GM06990 (cell line): ENCODE data around the gene FBXO33.

Source experiments
- DNase-seq: peaks from one replicate; pipeline ENCODE4 v3.0.0-alpha.2; 2011; ENCODE audit not compliant: insufficient read length; ENCODE audit errors: extremely low read depth
- H3K27me3 ChIP-seq: replicated peaks from 2 replicates; pipeline ENCODE4 v1.6.0; 2011; ENCODE audit warnings: low read length; ENCODE audit not compliant: control insufficient read depth, insufficient read depth
- H3K36me3 ChIP-seq: 2 replicates; pipeline ENCODE4 v1.5.1; 2011; ENCODE audit warnings: low read length; ENCODE audit not compliant: control insufficient read depth, insufficient read depth
- H3K4me3 ChIP-seq: replicated peaks from 2 replicates; pipeline ENCODE4 v1.5.1; 2011; ENCODE audit warnings: low read depth, mild to moderate bottlenecking, control low read depth, low read length
- CTCF ChIP-seq: IDR thresholded peaks from 2 replicates; pipeline ENCODE4 v1.5.1; 2011; ENCODE audit warnings: low read length, control low read depth, mild to moderate bottlenecking, inconsistent platforms; ENCODE audit not compliant: insufficient read depth, poor library complexity, severe bottlenecking

Gene FBXO33

DNA sequence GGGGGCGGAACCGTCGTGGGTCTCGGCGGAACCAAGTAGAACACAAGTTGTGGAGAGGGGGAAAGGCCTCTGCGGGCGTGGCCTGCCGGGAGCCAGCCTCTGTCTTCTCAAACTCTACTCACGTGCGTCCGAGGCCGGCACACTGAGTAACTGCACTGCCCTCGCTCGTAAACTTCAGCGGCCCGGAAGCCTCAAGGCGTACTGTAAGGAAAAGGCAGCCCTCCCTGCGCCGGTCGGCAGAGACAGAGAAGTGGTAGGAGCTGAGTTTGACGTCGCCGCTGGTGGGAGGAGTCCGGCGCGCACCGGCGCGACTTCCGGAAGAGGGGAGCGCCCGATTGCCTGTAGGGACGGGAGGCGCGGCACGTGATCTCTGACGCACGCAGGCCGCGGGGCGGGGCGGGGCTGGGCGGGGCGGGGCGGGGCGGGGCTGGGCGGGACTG is at the start of gene FBXO33:
FBXO33 (minus strand) TSS at position 255 of the 440 bp plus-strand sequence. CDS start 271 bp downstream, outside the sequence.
- Histone ChIP-seq H3K36me3 (no peaks in the 10 kb centered on the region; the same call in 1 of the 2 replicates), H3K4me3 (peak within 1 kb of the TSS; percentile 96), H3K27me3 (no peaks in the 10 kb centered on the region)
- DNase-seq = peak; percentile 100
- TF ChIP-seq CTCF = no peak

DNA sequence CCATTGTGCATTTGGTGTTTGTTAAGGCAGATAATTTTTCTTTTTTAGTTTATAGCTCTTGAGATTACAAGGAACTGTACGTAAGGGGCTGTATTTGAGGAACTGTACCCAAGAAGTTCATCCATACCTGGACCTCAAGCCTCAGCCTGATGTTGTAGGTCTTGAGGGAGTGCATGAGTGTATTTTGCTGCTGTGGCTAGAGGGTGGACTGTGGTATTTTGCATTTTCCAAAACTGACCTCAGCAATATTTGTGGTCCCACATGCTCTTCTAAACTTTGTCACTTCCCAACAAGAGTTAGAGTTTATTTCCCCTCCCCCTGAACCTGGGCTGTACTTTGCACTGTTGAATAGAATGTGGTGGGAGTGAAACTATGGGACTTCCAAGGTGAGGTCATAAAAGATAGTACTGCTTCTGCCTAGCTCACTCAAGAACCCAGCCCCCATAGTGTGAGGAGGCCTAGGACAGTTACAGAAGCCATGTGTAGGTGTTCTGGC is 42.2 kb upstream of the FBXO33 start:
- Histone ChIP-seq H3K27me3 (no peaks in the 10 kb centered on the region), H3K36me3 (no peaks in the 10 kb centered on the region), H3K4me3 (no peak overlapping the region)
- DNase-seq = peak; percentile 30
- no peak for TF ChIP-seq CTCF

DNA sequence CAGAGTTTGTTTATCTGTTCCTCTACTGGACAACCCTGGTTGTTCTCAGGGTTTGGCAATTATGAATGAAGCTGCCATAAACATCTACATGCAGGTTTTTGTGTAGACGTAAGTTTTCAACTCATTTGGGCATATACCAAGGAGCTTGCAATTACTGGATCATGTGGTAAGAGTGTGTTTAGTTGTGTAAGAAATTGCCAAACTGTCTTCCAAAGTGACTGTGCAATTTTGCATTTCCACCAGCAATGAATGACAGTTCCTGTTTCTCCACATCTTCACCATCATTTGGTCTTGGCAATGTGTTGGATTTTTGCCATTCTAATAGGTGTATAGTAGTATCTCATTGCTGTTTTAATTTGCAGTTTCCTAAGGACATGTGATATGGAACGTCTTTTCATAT is 39.8 kb upstream of the FBXO33 start:
- no peak for DNase-seq
- Histone ChIP-seq H3K36me3 (no peaks in the 10 kb centered on the region), H3K27me3 (no peaks in the 10 kb centered on the region), H3K4me3 (no peak overlapping the region)
- TF ChIP-seq CTCF = no peak

DNA sequence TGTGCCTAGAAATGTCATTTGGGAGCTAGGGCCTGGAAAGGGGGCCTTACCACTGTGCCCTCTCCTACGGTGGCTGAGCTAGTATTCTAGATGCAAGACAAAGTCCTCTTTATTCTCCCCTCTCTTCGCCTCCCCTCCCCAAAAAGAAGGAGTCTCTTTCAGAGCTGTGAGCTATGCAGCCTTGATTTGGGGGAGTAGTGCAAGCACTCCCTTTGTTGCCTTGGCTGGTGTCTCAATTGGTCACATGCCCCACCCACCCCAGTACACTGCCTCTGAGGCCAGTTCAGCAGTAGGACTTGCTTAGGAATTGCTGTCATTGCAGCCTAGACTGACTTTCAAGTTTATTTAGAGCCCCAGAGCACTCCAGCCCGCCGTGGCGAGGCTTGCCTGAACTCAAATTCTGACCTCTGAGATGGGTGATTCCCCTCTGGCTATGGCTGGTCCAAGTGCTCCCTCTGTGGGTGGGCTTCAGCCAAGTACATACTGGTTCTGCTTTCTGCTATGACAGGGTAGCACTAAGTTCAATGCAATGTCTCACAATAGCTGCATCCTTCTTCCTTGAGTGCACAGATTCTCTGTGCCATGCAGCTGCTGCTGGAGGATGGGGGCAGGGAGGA is 37.0 kb upstream of the FBXO33 start:
- H3K27me3 ChIP-seq = no peaks in the 10 kb centered on the region
- peak; percentile 71 for TF ChIP-seq CTCF
- no peak overlapping the region for H3K4me3 ChIP-seq
- DNase-seq = peak; percentile 56
- H3K36me3 ChIP-seq = no peaks in the 10 kb centered on the region

DNA sequence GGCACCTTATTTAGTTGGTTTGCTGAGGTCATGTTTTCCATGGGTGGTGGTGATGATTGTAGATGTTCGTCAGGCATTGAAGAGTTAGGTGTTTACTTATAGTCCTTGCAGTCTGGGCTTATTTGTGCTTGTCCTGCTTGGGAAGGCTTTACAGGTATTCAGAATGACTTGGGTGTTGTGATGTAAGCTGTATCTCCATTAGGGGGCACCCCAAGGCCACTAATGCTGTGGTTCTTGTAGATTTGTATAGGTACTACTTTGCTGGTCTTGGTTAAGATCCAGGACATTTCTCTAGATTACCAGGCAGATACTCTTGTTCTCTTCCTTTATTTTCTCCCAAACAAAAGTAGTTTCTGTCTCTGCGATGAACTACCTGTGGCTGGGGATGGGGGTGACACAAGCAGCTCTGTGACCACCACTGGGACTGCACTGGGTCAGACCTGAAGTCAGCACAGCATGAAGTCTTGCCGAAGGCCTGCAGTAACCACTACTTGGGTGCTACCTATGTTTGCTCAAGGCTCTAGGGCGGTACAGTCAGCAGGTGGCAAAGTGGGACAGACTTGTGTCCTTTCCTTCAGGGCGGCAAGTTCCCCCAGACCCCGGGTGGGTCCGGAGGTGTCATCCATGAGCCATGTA is 35.8 kb upstream of the FBXO33 start:
- TF ChIP-seq CTCF = peak; percentile 71
- Histone ChIP-seq H3K36me3 (no peaks in the 10 kb centered on the region), H3K4me3 (no peak overlapping the region), H3K27me3 (no peaks in the 10 kb centered on the region)
- peak; percentile 24 for DNase-seq
